OCI-LY1 (cell line): ENCODE results near the gene C1S.
"Not testable (repeated sequence)": the region's sequence is repeated elsewhere in the genome, so short reads cannot be mapped to it uniquely, and the experiment has no call there.

ENCODE experiments used
- CTCF ChIP-seq: fragments of 200-600 bp; sonication (generic), shearing (Covaris generic); IDR thresholded peaks from 2 replicates; pipeline ENCODE4 v1.5.1; 2017; ENCODE audit warnings: mild to moderate bottlenecking, antibody characterized with exemption, low read length, moderate library complexity, mixed read lengths
- EZH2 ChIP-seq: fragments of 200-600 bp; sonication (generic), shearing (Covaris generic); IDR thresholded peaks from 2 replicates; pipeline ENCODE4 v1.8.0; 2017; ENCODE audit warnings: borderline replicate concordance, mixed run types, mild to moderate bottlenecking, antibody characterized with exemption, low read length, moderate library complexity, mixed read lengths

- not testable (repeated sequence) for TF ChIP-seq CTCF, EZH2
These were observed 23.1 kb upstream of the C1S start for GRCh38 chr12:7037411-7037810.
